GM12878 (cell line): Measurements from ENCODE around the gene MAGI1. TPM values are rescaled to one million over a fixed set of nuclear protein-coding genes. Genes with fewer than 3 reads are reported as not detected.

Experiments used
- ATAC-seq: fragments of 200-7000 bp; cut with Tn5 transposase; 3 replicates; pipeline ENCODE4 v1.9.1; 2020; ENCODE audit warnings: mild to moderate bottlenecking, moderate library complexity
- BruUV-seq: library from RNA; stranded (reverse); fragments of 400-500 nt; replicated peaks from 2 replicates; lab custom pipeline; 2021; lab: Mats Ljungman, UMichigan
- CTCF ChIA-PET: fragments of 300-600 bp; sonication (Branson Sonifier 250); formaldehyde crosslinking; extraction: SDS; loops from one replicate; lab custom pipeline; 2021; ENCODE audit warnings: inconsistent platforms; lab: Yijun Ruan, JAX
- POLR2A ChIA-PET: fragments of 350-600 bp; formaldehyde crosslinking; extraction: SDS; loops from one replicate; lab custom pipeline; 2021; ENCODE audit warnings: inconsistent platforms; lab: Charles Lee
- RAD21 ChIA-PET: fragments of 300-600 bp; sonication (Branson Sonifier 250); formaldehyde crosslinking; loops from one replicate; lab custom pipeline; 2023; ENCODE audit warnings: antibody characterized with exemption; ENCODE audit not compliant: unreplicated experiment; lab: Charles Lee
- SMC1A ChIA-PET: fragments of 300-600 bp; sonication (Branson Sonifier 250); formaldehyde crosslinking; loops from one replicate; lab custom pipeline; 2023; ENCODE audit not compliant: unreplicated experiment, uncharacterized antibody; lab: Charles Lee
- DNase-seq: peaks from one replicate; pipeline ENCODE4 v3.0.0-alpha.2; 2011; ENCODE audit warnings: low read depth, low spot score
- FAIRE-seq: peaks from 3 replicates; lab custom pipeline; 2011; peaks lifted over from hg19 to GRCh38; lab: Jason Lieb, UNC
- H2AFZ ChIP-seq: 2 replicates; pipeline ENCODE4 v1.6.0; 2011; ENCODE audit warnings: low read depth, low read length, control low read depth; ENCODE audit not compliant: control insufficient read depth
- H3K27ac ChIP-seq: 2 replicates; pipeline ENCODE4 v1.5.1; 2011; ENCODE audit warnings: control low read depth; ENCODE audit not compliant: control insufficient read depth, insufficient read depth
- H3K27me3 ChIP-seq, 2 experiments: replicated peaks in 1 of 2; 2 replicates each; pipeline versions ENCODE4 v1.6.0 to v1.6.1; 2011; ENCODE audit warnings: low read length in 1 of 2; ENCODE audit not compliant: control insufficient read depth in 2 of 2, insufficient read depth in 2 of 2
- H3K36me3 ChIP-seq, 2 experiments: 2 replicates each; pipeline ENCODE4 v1.5.1; 2011; ENCODE audit warnings: low read length in 1 of 2; ENCODE audit not compliant: control insufficient read depth in 2 of 2, insufficient read depth in 2 of 2
- H3K4me1 ChIP-seq: 2 replicates; pipeline ENCODE4 v1.6.1; 2011; ENCODE audit warnings: mild to moderate bottlenecking, low read length, moderate library complexity, mixed read lengths; ENCODE audit not compliant: control insufficient read depth, insufficient read depth
- H3K4me2 ChIP-seq: 2 replicates; pipeline ENCODE4 v1.6.0; 2011; ENCODE audit warnings: control low read depth; ENCODE audit not compliant: control insufficient read depth, insufficient read depth
- H3K4me3 ChIP-seq: fragments of 200-600 bp; sonication (generic); 2 replicates; pipeline ENCODE4 v1.5.1; 2016
- H3K79me2 ChIP-seq: 2 replicates; pipeline ENCODE4 v1.6.0; 2011; ENCODE audit warnings: low read length; ENCODE audit not compliant: control insufficient read depth, insufficient read depth
- H3K9ac ChIP-seq: 2 replicates; pipeline ENCODE4 v1.8.0; 2011; ENCODE audit warnings: low read length, control low read depth, mixed read lengths; ENCODE audit not compliant: control insufficient read depth, insufficient read depth
- H3K9me3 ChIP-seq: replicated peaks from 3 replicates; pipeline ENCODE4 v1.5.1; 2011; ENCODE audit warnings: mild to moderate bottlenecking, low read length; ENCODE audit not compliant: control insufficient read depth, insufficient read depth
- H4K20me1 ChIP-seq: 2 replicates; pipeline ENCODE4 v1.6.0; 2011; ENCODE audit not compliant: control insufficient read depth, insufficient read depth
- ASH2L ChIP-seq: fragments of 300-600, 200-600 bp; sonication (generic); IDR thresholded peaks from 2 replicates; pipeline ENCODE4 v1.6.1; 2017; ENCODE audit warnings: low read depth, mild to moderate bottlenecking, borderline replicate concordance
- BRCA1 ChIP-seq: IDR thresholded peaks from 2 replicates; pipeline ENCODE4 v1.6.1; 2011; ENCODE audit warnings: low read depth, low read length, improper control_type of control experiment
- CREM ChIP-seq: IDR thresholded peaks from 2 replicates; pipeline ENCODE4 v1.6.1; 2014; ENCODE audit warnings: antibody characterized with exemption, low read depth
- CTCF ChIP-seq, 3 experiments: IDR thresholded peaks in 2 of 3; conservative IDR thresholded peaks in 1 of 3; 2 replicates each; pipeline ENCODE4 v1.5.1; 2011; ENCODE audit warnings: low read depth in 3 of 3, low read length in 3 of 3, mild to moderate bottlenecking in 3 of 3, control low read depth in 2 of 3, moderate library complexity in 2 of 3, inconsistent platforms in 1 of 3, mixed read lengths in 1 of 3; ENCODE audit not compliant: control insufficient read depth in 2 of 3, insufficient read depth in 1 of 3; ENCODE audit errors: extremely low read depth in 1 of 3
- E2F8 ChIP-seq: fragments of 450-650 bp; IDR thresholded peaks from 2 replicates; pipeline ENCODE4 v1.6.1; 2018; ENCODE audit warnings: mild to moderate bottlenecking, low read depth, moderate library complexity; ENCODE audit not compliant: partially characterized antibody
- ELK1 ChIP-seq: IDR thresholded peaks from 2 replicates; pipeline ENCODE4 v1.6.1; 2012; ENCODE audit warnings: low read depth, low read length, improper control_type of control experiment
- FOXK2 ChIP-seq: fragments of 450-650 bp; IDR thresholded peaks from 2 replicates; pipeline ENCODE4 v1.6.1; 2017; ENCODE audit warnings: mild to moderate bottlenecking, moderate library complexity
- FOXM1 ChIP-seq: IDR thresholded peaks from 2 replicates; pipeline ENCODE4 v1.6.1; 2012; ENCODE audit warnings: low read depth, mild to moderate bottlenecking, inconsistent platforms, low read length, moderate library complexity
- KLF5 ChIP-seq: fragments of 450-650 bp; IDR thresholded peaks from 2 replicates; pipeline ENCODE4 v1.6.1; 2014; ENCODE audit warnings: mild to moderate bottlenecking; ENCODE audit not compliant: partially characterized antibody
- NBN ChIP-seq: fragments of 450-650 bp; IDR thresholded peaks from 2 replicates; pipeline ENCODE4 v1.6.1; 2016
- NR2F1 ChIP-seq: fragments of 450-650 bp; conservative IDR thresholded peaks from 2 replicates; pipeline ENCODE4 v1.6.1; 2017; ENCODE audit warnings: mild to moderate bottlenecking
- PML ChIP-seq: IDR thresholded peaks from 2 replicates; pipeline ENCODE4 v1.6.1; 2012; ENCODE audit warnings: low read length, inconsistent platforms
- SIN3A ChIP-seq: IDR thresholded peaks from 2 replicates; pipeline ENCODE4 v1.6.1; 2012; ENCODE audit warnings: low read depth, low read length, improper control_type of control experiment
- SIX5 ChIP-seq: IDR thresholded peaks from 2 replicates; pipeline ENCODE4 v1.6.1; 2011; ENCODE audit warnings: mild to moderate bottlenecking, low read depth, low read length, moderate library complexity; ENCODE audit not compliant: severe bottlenecking
- SMC3 ChIP-seq: IDR thresholded peaks from 2 replicates; pipeline ENCODE4 v1.6.1; 2011; ENCODE audit warnings: low read length, improper control_type of control experiment, borderline replicate concordance
- SREBF2 ChIP-seq: IDR thresholded peaks from 2 replicates; pipeline ENCODE4 v1.6.1; 2012; ENCODE audit warnings: mild to moderate bottlenecking, low read length
- TARDBP ChIP-seq: IDR thresholded peaks from 2 replicates; pipeline ENCODE4 v1.6.1; 2016; ENCODE audit warnings: borderline replicate concordance
- YBX1 ChIP-seq: fragments of 450-650 bp; IDR thresholded peaks from 2 replicates; pipeline ENCODE4 v1.6.1; 2016; ENCODE audit warnings: antibody characterized with exemption
- YY1 ChIP-seq: IDR thresholded peaks from 2 replicates; pipeline ENCODE4 v1.6.1; 2011; ENCODE audit warnings: low read depth, mild to moderate bottlenecking, low read length
- ZZZ3 ChIP-seq: IDR thresholded peaks from 2 replicates; pipeline ENCODE4 v1.6.1; 2011; ENCODE audit warnings: low read depth; ENCODE audit not compliant: control insufficient read depth, insufficient read length
- WGBS: methylation state at CpG from one replicate; pipeline ENCODE4 v1.1.6; 2016; ENCODE audit warnings: low lambda C conversion rate; ENCODE audit not compliant: insufficient replicate concordance, insufficient coverage; ENCODE audit errors: missing lambda C conversion rate; 5-methylcytosine and 5-hydroxymethylcytosine counted together
- in situ Hi-C: fragments of 300-500 bp; cut with MboI; formaldehyde crosslinking; loops from 9 replicates; pipeline ENCODE4 v1.14.3; 2018; ENCODE audit warnings: mixed read lengths
- intact Hi-C: fragments of 100-400 bp; cut with micrococcal nuclease; formaldehyde crosslinking; loops from one replicate; pipeline ENCODE4 v1.14.2; 2022; ENCODE audit not compliant: unreplicated experiment
- polyA plus RNA-seq, 11 experiments: library from polyadenylated mRNA; depleted of rRNA in 4 of 11; unstranded in 6 of 11; stranded (reverse) in 5 of 11; fragments of >200 nt; fragmentation: Nextera tagmentation in 4 of 11; fragmentation: Illumina TruSeq in 1 of 11; extraction: Ambion mirVana in 4 of 11; extraction: Trizol in 1 of 11; gene quantifications; 1 replicate in 1 of 11; 2 replicates in 10 of 11; pipeline versions ENCODE4 v1.2.1 to v1.2.3, GENCODE V29; 2011 to 2016; ENCODE audit warnings: inconsistent platforms in 2 of 11, missing spikeins in 2 of 11, low read depth in 1 of 11
- total RNA-seq, 4 experiments: library from RNA; depleted of rRNA in 3 of 4; stranded (reverse); fragments of >200 nt in 3 of 4; fragmentation: Illumina TruSeq in 1 of 4; extraction: Trizol in 1 of 4; gene quantifications; 2 replicates each; pipeline versions ENCODE4 v1.2.1 to v1.2.3, GENCODE V29; 2013 to 2021

Gene MAGI1
- total and polyA plus RNA-seq, 10 of the 15 experiments (the other 5 are each of a cell fraction or from before 2014, with no cell fraction given): 0.02 to 3.3 (median 0.29) TPM; not detected in 1

- Histone ChIP-seq H2AFZ (no peak overlapping the region), H3K27me3 (no peaks in the 10 kb centered on the region), H3K79me2 (no peaks in the 10 kb centered on the region), H3K4me3 (no peak overlapping the region), H3K4me2 (no peak overlapping the region), H3K4me1 (no peaks in the 10 kb centered on the region), H4K20me1 (no peaks in the 10 kb centered on the region), H3K36me3 (no peaks in the 10 kb centered on the region), H3K9ac (no peak overlapping the region), H3K27ac (no peak overlapping the region), H3K9me3 (no peaks in the 10 kb centered on the region)
- DNase-seq (no peak), ATAC-seq (no peak), FAIRE-seq (no peak)
- CTCF ChIA-PET: no interaction called here
- POLR2A ChIA-PET: no interaction called here
- SMC1A ChIA-PET: interaction anchor here (1.0 kb wide), 1 partner anchor 22 kb away, joined by 3 read pairs; no protein-coding TSS in a partner anchor
- in situ Hi-C loops (no loop called here), intact Hi-C loops (no loop called here)
- RAD21 ChIA-PET: no interaction called here
- BruUV-seq: no TSS peak
- 21% methylated on average over 6 of the region's 6 CpGs for WGBS
- no peak for TF ChIP-seq E2F8
- no peak for TF ChIP-seq SIN3A
- TF ChIP-seq CREM: no peak
- TF ChIP-seq KLF5: no peak
- TF ChIP-seq YBX1: no peak
- TF ChIP-seq ZZZ3: no peak
- TF ChIP-seq PML: no peak
- TF ChIP-seq BRCA1: no peak
- TF ChIP-seq NBN: no peak
- TF ChIP-seq YY1: no peak
- no peak for TF ChIP-seq ELK1
- TF ChIP-seq FOXM1: no peak
- no peak for TF ChIP-seq ASH2L
- no peak for TF ChIP-seq TARDBP
- no peak for TF ChIP-seq FOXK2
- TF ChIP-seq NR2F1: no peak
- TF ChIP-seq SIX5: no peak
- TF ChIP-seq SREBF2: no peak
- no peak for TF ChIP-seq SMC3
- no peak for TF ChIP-seq CTCF (IDR thresholded peaks at IDR 0.05 in 2 of 3, conservative IDR thresholded peaks at IDR 0.05 in 1 of 3; ENCODE audit: control insufficient read depth in 2 of 3, extremely low read depth in 1 of 3, insufficient read depth in 1 of 3, low read depth in 3 of 3, low read length in 3 of 3)
Observed at GRCh38 chr3:65617787-65618186, 420.9 kb downstream of the MAGI1 start.
